Measurements from ENCODE around the gene MARK1. TPM values are rescaled to one million over a fixed set of nuclear protein-coding genes. Genes with fewer than 3 reads are reported as not detected.

MARK1 gene
- total RNA-seq, 4 donors from 2014 or later: 13.0 to 32.9 (median 21.1) TPM

GRCh38 chr1:220690140-220691052, 162.5 kb downstream of the MARK1 start, which contains the start of gene C1orf115:
Gene C1orf115, plus strand, starts transcription at chr1:220690363. Its CDS starts 40 bp downstream, at chr1:220690403.
- Histone ChIP-seq H3K4me3 (peak within 1 kb of the TSS; percentile 57 to 82), H3K36me3 (no peaks in the 10 kb centered on the region), H3K9me3 (no peaks in the 10 kb centered on the region), H3K4me1 (peaks cover 0 to 27% (median 5%) of the 10 kb centered on the region in 3 donors), H3K27me3 (peaks cover 4% of the 10 kb centered on the region), H3K27ac (peak within 1 kb of the TSS in 3 of 4 donors; percentile 51 to 75 (median 59))
- no peak for TF ChIP-seq POLR2A (IDR thresholded peaks at IDR 0.05)
- TF ChIP-seq EP300 (IDR thresholded peaks at IDR 0.05): no peak
- peak; percentile 66 for TF ChIP-seq POLR2AphosphoS5 (IDR thresholded peaks at IDR 0.05)
- TF ChIP-seq, protein P1, sequence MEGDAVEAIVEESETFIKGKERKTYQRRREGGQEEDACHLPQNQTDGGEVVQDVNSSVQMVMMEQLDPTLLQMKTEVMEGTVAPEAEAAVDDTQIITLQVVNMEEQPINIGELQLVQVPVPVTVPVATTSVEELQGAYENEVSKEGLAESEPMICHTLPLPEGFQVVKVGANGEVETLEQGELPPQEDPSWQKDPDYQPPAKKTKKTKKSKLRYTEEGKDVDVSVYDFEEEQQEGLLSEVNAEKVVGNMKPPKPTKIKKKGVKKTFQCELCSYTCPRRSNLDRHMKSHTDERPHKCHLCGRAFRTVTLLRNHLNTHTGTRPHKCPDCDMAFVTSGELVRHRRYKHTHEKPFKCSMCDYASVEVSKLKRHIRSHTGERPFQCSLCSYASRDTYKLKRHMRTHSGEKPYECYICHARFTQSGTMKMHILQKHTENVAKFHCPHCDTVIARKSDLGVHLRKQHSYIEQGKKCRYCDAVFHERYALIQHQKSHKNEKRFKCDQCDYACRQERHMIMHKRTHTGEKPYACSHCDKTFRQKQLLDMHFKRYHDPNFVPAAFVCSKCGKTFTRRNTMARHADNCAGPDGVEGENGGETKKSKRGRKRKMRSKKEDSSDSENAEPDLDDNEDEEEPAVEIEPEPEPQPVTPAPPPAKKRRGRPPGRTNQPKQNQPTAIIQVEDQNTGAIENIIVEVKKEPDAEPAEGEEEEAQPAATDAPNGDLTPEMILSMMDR (IDR thresholded peaks at IDR 0.05): peak; percentile 87 to 98 (median 94)
- peak; percentile 96 for ATAC-seq
- WGBS, 2 donors (ENCODE audit: low coverage in 1 of 2): 50 to 57% methylated on average over 3 to 4 of the region's 96 CpGs

GRCh38 chr1:220691053-220691684, 163.2 kb downstream of the MARK1 start:
- Histone ChIP-seq H3K4me1 (peaks cover 0 to 27% (median 5%) of the 10 kb centered on the region in 3 donors), H3K9me3 (no peaks in the 10 kb centered on the region), H3K27me3 (peaks cover 4% of the 10 kb centered on the region), H3K27ac (peak overlapping the region in 1 of 4 donors; percentile 75), H3K4me3 (peak overlapping the region; percentile 57 to 82), H3K36me3 (no peaks in the 10 kb centered on the region)
- 59 to 60% methylated on average over 2 to 14 of the region's 14 CpGs for WGBS, 2 donors (ENCODE audit: low coverage in 1 of 2)
- no peak for ATAC-seq
- no peak for TF ChIP-seq POLR2A (IDR thresholded peaks at IDR 0.05)
- TF ChIP-seq EP300 (IDR thresholded peaks at IDR 0.05): no peak
- no peak for TF ChIP-seq POLR2AphosphoS5 (IDR thresholded peaks at IDR 0.05)
- TF ChIP-seq, protein P1 (IDR thresholded peaks at IDR 0.05): no peak

GRCh38 chr1:220692436-220693228, 164.7 kb downstream of the MARK1 start:
- Histone ChIP-seq H3K27ac (no peak overlapping the region), H3K27me3 (peaks cover 4% of the 10 kb centered on the region), H3K4me1 (peaks cover 0 to 27% (median 5%) of the 10 kb centered on the region in 3 donors), H3K36me3 (peaks cover 0 to 12% of the 10 kb centered on the region in 2 donors), H3K9me3 (no peaks in the 10 kb centered on the region), H3K4me3 (no peak overlapping the region)
- TF ChIP-seq POLR2AphosphoS5 (IDR thresholded peaks at IDR 0.05) (no peak), POLR2A (IDR thresholded peaks at IDR 0.05) (no peak), EP300 (IDR thresholded peaks at IDR 0.05) (no peak)
- TF ChIP-seq, protein P1 (IDR thresholded peaks at IDR 0.05): no peak
- no peak for ATAC-seq
- 91 to 94% methylated on average over 7 to 8 of the region's 8 CpGs for WGBS, 2 donors (ENCODE audit: low coverage in 1 of 2)

DNA sequence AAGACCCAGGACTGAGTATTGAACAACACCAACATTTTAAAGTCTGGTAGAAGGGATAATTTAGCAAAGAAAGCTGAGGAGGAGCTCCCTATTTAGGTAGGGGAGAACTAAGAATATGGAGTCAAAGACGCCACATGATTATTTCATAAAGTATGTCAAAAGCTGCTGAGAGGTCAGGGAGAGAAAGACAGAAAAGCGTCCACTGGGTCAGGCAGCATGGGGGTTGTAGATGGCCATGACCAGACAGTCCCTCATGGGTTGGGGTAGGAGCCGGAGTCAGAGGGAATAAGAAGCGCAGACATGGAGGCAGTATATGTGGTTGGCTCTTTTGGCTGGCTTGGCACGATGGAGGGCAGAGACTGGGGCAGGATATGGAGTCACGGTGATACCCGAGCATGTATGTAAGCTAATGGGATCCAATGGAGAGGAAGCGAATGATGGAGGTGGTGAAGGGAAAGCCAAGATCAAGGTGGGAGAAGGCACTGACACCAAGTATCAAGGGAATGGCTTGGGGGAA, 167.0 kb downstream of the MARK1 start:
- Histone ChIP-seq H3K9me3 (no peaks in the 10 kb centered on the region), H3K27me3 (peaks cover 4% of the 10 kb centered on the region), H3K27ac (no peak overlapping the region), H3K36me3 (peaks cover 0 to 15% of the 10 kb centered on the region in 2 donors), H3K4me1 (peaks cover 0 to 21% (median under 1%) of the 10 kb centered on the region in 3 donors), H3K4me3 (no peak overlapping the region)
- 96% methylated on average over 8 of the region's 8 CpGs for WGBS, 2 donors (ENCODE audit: low coverage in 1 of 2)
- TF ChIP-seq POLR2AphosphoS5 (IDR thresholded peaks at IDR 0.05) (no peak), POLR2A (IDR thresholded peaks at IDR 0.05) (no peak), EP300 (IDR thresholded peaks at IDR 0.05) (no peak)
- TF ChIP-seq, protein P1 (IDR thresholded peaks at IDR 0.05): no peak
- no peak for ATAC-seq
